GM19468 (cell line): ENCODE data around the gene CARMIL1.

Experiments used
- ATAC-seq: cut with Tn5 transposase; IDR thresholded peaks from one replicate; pipeline ENCODE4 v1.9.1; 2021; ENCODE audit warnings: mild to moderate bottlenecking, moderate library complexity, moderate number of reproducible peaks; ENCODE audit not compliant: unreplicated experiment; ENCODE audit errors: extremely low read depth

Gene CARMIL1

GRCh38 chr6:25278914-25279747 lies at the start of gene CARMIL1:
CARMIL1 (plus strand) TSS chr6:25279374; CDS start chr6:25279796, 422 bp downstream.
- peak; percentile 67 for ATAC-seq

GRCh38 chr6:25229671-25230321 lies 49.4 kb upstream of the CARMIL1 start:
- ATAC-seq, result no peak

GRCh38 chr6:25232479-25232878 lies 46.7 kb upstream of the CARMIL1 start:
- ATAC-seq, result no peak

- ATAC-seq, result no peak
These were observed 45.9 kb upstream of the CARMIL1 start for GRCh38 chr6:25233226-25233625.

GRCh38 chr6:25237579-25237978 lies 41.6 kb upstream of the CARMIL1 start:
- no peak for ATAC-seq

- ATAC-seq, result no peak
These were observed 40.1 kb upstream of the CARMIL1 start for GRCh38 chr6:25239059-25239458.

- ATAC-seq, result no peak
These were observed 39.7 kb upstream of the CARMIL1 start for GRCh38 chr6:25239498-25239897.

- ATAC-seq, result no peak
These were observed 36.6 kb upstream of the CARMIL1 start for GRCh38 chr6:25242567-25242966.

- no peak for ATAC-seq
These were observed 34.3 kb upstream of the CARMIL1 start for GRCh38 chr6:25244865-25245264.

- ATAC-seq, result no peak
These were observed 31.1 kb upstream of the CARMIL1 start for GRCh38 chr6:25248123-25248522.

GRCh38 chr6:25249133-25249532 lies 30.0 kb upstream of the CARMIL1 start:
- no peak for ATAC-seq

- no peak for ATAC-seq
These were observed 28.3 kb upstream of the CARMIL1 start for GRCh38 chr6:25250878-25251277.

- ATAC-seq, result no peak
These were observed 27.7 kb upstream of the CARMIL1 start for GRCh38 chr6:25251426-25251825.

- no peak for ATAC-seq
These were observed 25.8 kb upstream of the CARMIL1 start for GRCh38 chr6:25253351-25253750.

- no peak for ATAC-seq
These were observed 24.5 kb upstream of the CARMIL1 start for GRCh38 chr6:25254671-25255070.

- no peak for ATAC-seq
These were observed 21.4 kb upstream of the CARMIL1 start for GRCh38 chr6:25257686-25258348.

GRCh38 chr6:25259756-25260155 lies 19.4 kb upstream of the CARMIL1 start:
- ATAC-seq, result no peak

- ATAC-seq, result no peak
These were observed 15.5 kb upstream of the CARMIL1 start for GRCh38 chr6:25263657-25264056.

GRCh38 chr6:25266456-25267100 lies 12.6 kb upstream of the CARMIL1 start:
- ATAC-seq, result no peak

GRCh38 chr6:25267662-25268061 lies 11.5 kb upstream of the CARMIL1 start:
- ATAC-seq, result no peak

- ATAC-seq, result no peak
These were observed 8.6 kb upstream of the CARMIL1 start for GRCh38 chr6:25270559-25270958.
